ENCODE data around the gene LPAR1.

DNA sequence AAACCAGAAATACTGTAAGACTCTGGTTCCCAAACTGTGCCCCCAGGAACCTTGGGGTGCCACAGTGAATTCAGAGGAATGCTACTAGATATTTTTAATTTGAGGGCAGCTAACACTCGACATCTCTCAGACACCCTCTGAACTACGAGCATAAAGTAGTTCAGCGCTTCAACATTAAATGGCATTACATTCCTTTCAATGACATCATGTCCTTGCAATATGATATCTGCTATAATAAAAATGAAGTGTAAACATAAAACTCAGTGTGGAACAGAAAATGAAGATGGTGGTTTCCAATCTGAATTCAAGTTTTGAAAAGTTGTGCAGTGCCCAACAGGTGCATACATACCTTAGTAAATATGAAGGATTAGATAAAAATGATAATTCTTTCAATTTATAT lies 116.1 kb downstream of the LPAR1 start:
- TF ChIP-seq EZH2phosphoT487 (IDR thresholded peaks at IDR 0.05; ENCODE audit: borderline replicate concordance) (no peak), CTCF (conservative IDR thresholded peaks at IDR 0.05; ENCODE audit: low read length) (no peak)
